GM18951 (cell line): ENCODE results near the gene GOLIM4.
"Not testable (repeated sequence)": the region's sequence is repeated elsewhere in the genome, so short reads cannot be mapped to it uniquely, and the experiment has no call there.

ENCODE experiments used
- POLR2A ChIP-seq: IDR thresholded peaks from 4 replicates; pipeline ENCODE4 v1.6.1; 2011; ENCODE audit warnings: mild to moderate bottlenecking; ENCODE audit not compliant: insufficient read length, insufficient read depth; ENCODE audit errors: extremely low read depth
- in situ Hi-C: fragments of 300-500 bp; cut with MboI; formaldehyde crosslinking; loops from one replicate; pipeline ENCODE4 v1.12.0; 2022; ENCODE audit warnings: low sequenced_read_pairs, mixed read lengths, inconsistent platforms; ENCODE audit not compliant: unreplicated experiment

GOLIM4 gene

DNA sequence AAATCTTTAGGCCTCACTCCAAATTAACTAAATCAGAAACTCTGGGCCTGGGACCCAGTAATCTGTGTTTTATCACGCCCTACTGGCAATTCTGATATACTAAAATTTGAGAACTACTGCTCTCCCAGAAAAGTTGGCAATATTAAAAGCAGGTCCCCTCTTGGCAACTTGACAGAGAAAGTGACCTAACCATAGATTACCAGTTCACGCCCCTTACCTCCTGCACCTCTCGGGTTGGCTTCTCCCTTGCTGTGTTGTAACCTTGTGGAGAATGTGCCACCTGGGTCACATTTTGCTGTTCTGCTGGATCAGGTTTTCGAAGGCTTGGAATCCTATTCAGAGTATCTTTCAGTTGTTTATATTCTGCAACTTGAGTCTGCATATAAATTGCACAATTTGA is 59.1 kb downstream of the GOLIM4 start:
- in situ Hi-C loops: no loop called here

GRCh38 chr3:168034152-168034928 is 61.4 kb downstream of the GOLIM4 start:
- in situ Hi-C loops: no loop called here
- no peak for TF ChIP-seq POLR2A

More for the DNA sequence above, 59.1 kb downstream of the GOLIM4 start:
- TF ChIP-seq POLR2A: no peak

DNA sequence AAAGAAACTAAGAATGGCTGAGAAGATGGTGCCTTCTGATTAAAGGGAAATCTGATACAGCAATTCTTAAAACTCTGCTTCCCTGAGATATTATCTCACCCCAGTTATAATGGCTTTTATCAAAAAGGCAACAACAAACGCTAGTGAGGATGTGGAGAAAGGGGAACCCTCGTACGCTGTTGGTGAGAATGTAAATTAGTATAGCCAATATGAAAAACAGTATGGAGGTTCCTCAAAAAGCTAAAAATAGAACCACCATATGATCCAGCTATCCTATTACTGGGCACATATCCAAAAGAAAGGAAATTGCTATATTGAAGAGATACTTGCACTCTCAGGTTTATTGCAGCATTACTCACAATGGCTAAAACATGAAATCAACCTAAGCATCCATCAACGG is 65.1 kb downstream of the GOLIM4 start:
- no peak for TF ChIP-seq POLR2A
- in situ Hi-C loops: no loop called here

DNA sequence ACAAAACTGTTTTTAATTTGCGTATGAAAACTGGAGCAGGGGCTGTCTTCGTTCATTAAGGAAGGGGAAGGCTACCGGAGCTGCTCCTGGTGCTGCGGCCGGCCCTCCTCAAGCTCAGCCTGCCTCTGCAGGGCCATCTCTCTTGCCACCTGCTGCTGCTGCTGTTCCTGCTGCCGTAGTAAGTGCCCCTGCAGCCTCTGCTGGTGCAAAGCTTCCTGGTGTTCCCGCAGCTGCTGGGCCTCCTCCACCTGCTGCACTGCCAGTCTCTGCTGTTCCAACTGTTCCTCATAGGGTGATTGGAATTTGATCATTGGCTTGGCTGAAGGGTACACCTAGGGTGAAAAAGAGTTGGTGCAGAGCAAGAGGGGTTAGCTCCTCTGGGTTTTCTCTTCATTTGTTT is 66.0 kb downstream of the GOLIM4 start:
- TF ChIP-seq POLR2A: no peak
- in situ Hi-C loops: no loop called here

GRCh38 chr3:168028086-168028485 is 67.6 kb downstream of the GOLIM4 start:
- in situ Hi-C loops: no loop called here
- TF ChIP-seq POLR2A: no peak

GRCh38 chr3:168026764-168027163 is 69.0 kb downstream of the GOLIM4 start:
- TF ChIP-seq POLR2A: no peak
- in situ Hi-C loops: no loop called here

GRCh38 chr3:168025076-168025475 is 70.6 kb downstream of the GOLIM4 start:
- no peak for TF ChIP-seq POLR2A
- in situ Hi-C loops: no loop called here

DNA sequence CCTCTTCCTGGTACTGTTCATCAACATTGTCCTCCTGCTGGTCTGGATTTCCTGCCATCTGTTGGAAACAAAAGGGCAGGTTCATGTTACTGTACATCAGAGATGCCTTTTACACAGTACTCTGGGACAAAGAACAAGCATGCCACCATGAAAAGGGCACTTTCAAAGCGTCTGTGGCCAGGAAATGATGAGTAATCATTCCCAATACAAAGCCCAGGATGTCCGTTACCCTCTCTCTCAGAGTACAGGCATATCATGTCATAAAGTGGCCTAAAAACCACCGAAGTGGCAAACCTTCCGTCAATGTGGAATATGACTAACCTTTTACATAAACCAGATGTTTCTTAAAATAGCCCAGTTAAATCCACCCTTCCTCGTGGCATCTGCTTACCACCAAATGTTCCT is 71.2 kb downstream of the GOLIM4 start:
- in situ Hi-C loops: no loop called here
- TF ChIP-seq POLR2A: no peak

DNA sequence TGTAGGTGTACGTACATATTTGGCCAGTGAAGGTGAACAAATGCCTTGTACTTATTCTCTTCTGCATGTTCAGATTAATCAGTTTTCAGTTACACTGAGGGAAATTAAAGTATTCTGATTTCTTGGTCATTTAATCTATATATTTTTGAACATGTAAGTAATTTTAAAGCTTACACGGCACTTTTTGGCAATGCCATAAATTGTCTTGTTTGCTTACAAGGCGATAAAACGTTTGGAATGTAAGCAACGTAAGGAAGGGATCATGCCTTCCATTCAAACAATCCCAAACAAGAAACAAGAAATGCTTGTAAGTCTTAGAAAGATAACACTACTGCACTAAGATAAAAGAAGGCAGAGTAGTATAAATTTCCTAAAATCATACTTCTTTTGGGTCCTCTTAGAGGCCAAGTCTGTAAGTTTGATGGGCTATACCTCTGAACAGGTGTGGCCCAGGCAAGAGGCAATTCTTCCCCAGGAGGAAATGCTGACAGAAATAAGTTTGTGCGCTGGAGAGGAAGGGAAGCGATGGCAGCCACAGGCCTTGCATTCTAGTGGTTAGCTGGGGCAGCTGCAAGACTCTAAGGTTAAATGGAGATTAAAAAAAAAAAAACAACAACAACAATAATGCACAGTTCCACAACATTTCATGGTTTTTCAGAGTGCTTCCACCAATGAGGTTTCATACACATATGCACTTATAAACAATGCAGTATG is 73.8 kb downstream of the GOLIM4 start:
- in situ Hi-C loops: no loop called here
- TF ChIP-seq POLR2A: no peak

GRCh38 chr3:168011280-168011679 is 84.4 kb downstream of the GOLIM4 start:
- in situ Hi-C loops: not testable (repeated sequence)

DNA sequence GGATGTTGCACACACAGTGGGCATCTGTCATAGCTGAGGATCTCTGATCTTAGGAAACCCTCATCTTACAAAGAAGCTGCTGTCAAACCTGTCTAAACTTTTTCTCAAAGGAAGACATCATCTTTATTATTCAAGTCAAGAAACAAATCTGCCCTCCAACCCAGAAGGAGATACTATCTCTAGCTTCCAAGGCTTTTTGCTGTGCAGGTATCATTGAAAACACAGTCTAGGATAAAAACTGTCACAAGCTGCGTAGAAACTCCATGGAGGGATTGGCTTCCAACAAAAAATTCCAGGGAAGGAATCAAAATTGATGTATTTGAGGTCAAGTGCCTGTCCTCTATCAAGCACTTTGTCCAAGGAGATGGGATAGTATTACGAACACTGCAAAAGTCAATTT is 89.1 kb downstream of the GOLIM4 start:
- in situ Hi-C loops: no loop called here
- TF ChIP-seq POLR2A: no peak

- TF ChIP-seq POLR2A: no peak
These were observed 91.8 kb downstream of the GOLIM4 start for GRCh38 chr3:168003911-168004310.

DNA sequence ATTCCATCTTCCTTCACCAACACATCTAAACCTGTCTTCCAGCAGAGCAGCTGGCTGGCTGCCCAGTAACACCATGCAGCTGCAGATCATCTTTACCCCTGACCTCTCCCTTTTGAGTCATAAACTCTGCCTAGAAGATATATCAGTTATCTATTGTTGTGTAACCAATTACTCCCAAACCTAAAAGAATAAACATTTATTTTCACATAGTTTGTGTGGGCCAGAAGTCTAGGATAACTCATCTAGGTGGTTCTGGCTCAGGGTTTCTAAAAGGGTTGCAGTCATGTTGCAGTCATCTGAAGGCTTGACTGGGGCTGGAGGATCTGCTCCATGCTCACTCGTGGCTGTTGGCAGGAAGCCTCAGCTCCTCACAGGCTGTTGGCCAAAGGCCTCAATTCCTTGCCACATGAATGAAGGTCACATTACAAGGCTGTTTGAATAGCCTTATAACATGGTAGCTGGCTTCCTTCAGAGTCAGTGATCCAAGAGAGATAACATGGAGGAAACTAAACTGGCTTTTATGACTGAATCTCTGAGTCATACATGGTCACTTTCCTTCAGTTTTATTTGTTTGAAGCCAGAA is 92.8 kb downstream of the GOLIM4 start:
- TF ChIP-seq POLR2A: no peak
- in situ Hi-C loops: no loop called here

More at GRCh38 chr3:168003911-168004310, 91.8 kb downstream of the GOLIM4 start:
- in situ Hi-C loops: no loop called here

DNA sequence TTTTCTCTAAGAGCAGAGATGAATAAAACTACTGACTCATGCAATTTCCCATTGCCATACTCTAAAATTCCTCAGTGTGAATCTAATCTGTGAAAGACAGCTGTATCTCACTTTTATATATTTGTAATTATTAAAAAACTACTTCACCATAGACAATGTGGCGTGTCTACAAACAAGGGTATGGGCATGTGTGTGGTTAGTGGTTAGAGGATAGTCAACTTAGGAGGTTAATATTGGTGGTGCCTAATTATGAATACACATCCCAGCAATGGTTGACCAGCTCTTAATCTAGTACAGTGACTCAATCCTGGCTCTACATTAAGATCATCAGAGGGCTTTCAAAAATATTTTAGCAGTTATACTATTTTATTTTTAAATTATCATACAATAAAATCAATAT is 94.5 kb downstream of the GOLIM4 start:
- TF ChIP-seq POLR2A: no peak

More for the DNA sequence above, 94.5 kb downstream of the GOLIM4 start:
- in situ Hi-C loops: no loop called here
